Kasumi-1 (cell line): Measurements from ENCODE around the gene PTP4A2.
A peak's percentile ranks its signal among the peaks of the same experiment; 100 is the strongest.
"Not testable (repeated sequence)": the region's sequence is repeated elsewhere in the genome, so short reads cannot be mapped to it uniquely, and the experiment has no call there.

Experiments
- DNase-seq, 2 experiments: peaks; one replicate each; lab custom pipeline; 2025; lab: John Stamatoyannopoulos, UW

PTP4A2 gene

GRCh38 chr1:31949862-31950261, 11.7 kb upstream of the PTP4A2 start:
- DNase-seq = no peak

- not testable (repeated sequence) for DNase-seq
These were observed 7.5 kb upstream of the PTP4A2 start for GRCh38 chr1:31945677-31946076.

- DNase-seq = peak; percentile 93 to 97
These were observed 6.3 kb upstream of the PTP4A2 start for GRCh38 chr1:31944205-31945089.

- peak; percentile 73 for DNase-seq
These were observed 5.5 kb upstream of the PTP4A2 start for GRCh38 chr1:31943546-31944184.

- DNase-seq = not testable (repeated sequence)
These were observed 3.9 kb upstream of the PTP4A2 start for GRCh38 chr1:31942061-31942460.

GRCh38 chr1:31939484-31940329, 1.5 kb upstream of the PTP4A2 start:
- peak; percentile 70 to 74 for DNase-seq

GRCh38 chr1:31937300-31938183, 626 bp downstream of the PTP4A2 start:
- peak; percentile 34 to 36 for DNase-seq

GRCh38 chr1:31936981-31937299, 1.2 kb downstream of the PTP4A2 start:
- no peak for DNase-seq

GRCh38 chr1:31936278-31936980, 1.7 kb downstream of the PTP4A2 start:
- DNase-seq = peak; percentile 27 to 33

GRCh38 chr1:31934706-31935629, 3.2 kb downstream of the PTP4A2 start:
- no peak for DNase-seq

GRCh38 chr1:31932491-31933316, 5.5 kb downstream of the PTP4A2 start:
- peak; percentile 21 to 36 for DNase-seq

- DNase-seq = peak; percentile 43 to 65
These were observed 6.5 kb downstream of the PTP4A2 start for GRCh38 chr1:31931593-31932225.

GRCh38 chr1:31930836-31931592, 7.2 kb downstream of the PTP4A2 start:
- DNase-seq = no peak

GRCh38 chr1:31927661-31927980, 10.5 kb downstream of the PTP4A2 start:
- no peak for DNase-seq

GRCh38 chr1:31926853-31927660, 11.1 kb downstream of the PTP4A2 start:
- DNase-seq = no peak

GRCh38 chr1:31926252-31926651, 11.9 kb downstream of the PTP4A2 start:
- DNase-seq = no peak

GRCh38 chr1:31925824-31926223, 12.3 kb downstream of the PTP4A2 start:
- DNase-seq = not testable (repeated sequence)
